K562 (cell line): ENCODE data around the gene C3orf70. TPM values are rescaled to one million over a fixed set of nuclear protein-coding genes. Genes with fewer than 3 reads are reported as not detected.

Source experiments
- ATAC-seq: fragments of 200-7000 bp; cut with Tn5 transposase; 3 replicates; pipeline ENCODE4 v1.9.1; 2020; ENCODE audit warnings: moderate library complexity
- BruUV-seq: library from RNA; stranded (reverse); fragments of 400-500 nt; replicated peaks from 2 replicates; lab custom pipeline; 2021; lab: Mats Ljungman, UMichigan
- CTCF ChIA-PET: fragments of 300-600 bp; formaldehyde crosslinking; extraction: SDS; loops from one replicate; lab custom pipeline; 2021; ENCODE audit warnings: low intra/inter-chr PET ratio; lab: Yijun Ruan, JAX
- POLR2A ChIA-PET: fragments of 300-600, 350-650 bp; sonication (Branson Sonifier 250); formaldehyde crosslinking; extraction: SDS; loops from one replicate; lab custom pipeline; 2021; ENCODE audit warnings: antibody characterized with exemption, inconsistent platforms; lab: Yijun Ruan, JAX
- DNase-seq, 4 experiments: peaks; one replicate each; pipeline versions ENCODE4 v3.0.0 to v3.0.0-alpha.2; 2011 to 2018; ENCODE audit warnings: low spot score in 3 of 4, mixed read lengths in 3 of 4; ENCODE audit errors: extremely low read depth in 1 of 4
- FAIRE-seq: peaks from 2 replicates; lab custom pipeline; 2011; peaks lifted over from hg19 to GRCh38; lab: Jason Lieb, UNC
- H2AFZ ChIP-seq: 2 replicates; pipeline ENCODE4 v1.6.0; 2011; ENCODE audit warnings: low read depth, low read length, control low read depth, inconsistent platforms
- H3K27ac ChIP-seq: fragments of 200-600 bp; 3 replicates; pipeline ENCODE4 v1.8.0; 2011; ENCODE audit warnings: low read depth, mild to moderate bottlenecking, control low read depth, inconsistent platforms, low read length, moderate library complexity, mixed read lengths; ENCODE audit errors: extremely low read depth
- H3K27me3 ChIP-seq, 2 experiments: fragments of 300-600 bp in 1 of 2; 2 replicates in 1 of 2; 3 replicates in 1 of 2; pipeline versions ENCODE4 v1.6.0 to v1.8.0; 2011; ENCODE audit warnings: inconsistent platforms in 2 of 2, low read length in 2 of 2, mild to moderate bottlenecking in 1 of 2, mixed read lengths in 1 of 2, moderate library complexity in 1 of 2; ENCODE audit not compliant: control insufficient read depth in 2 of 2, insufficient read depth in 2 of 2
- H3K36me3 ChIP-seq: fragments of 300-600 bp; 3 replicates; pipeline ENCODE4 v1.8.0; 2011; ENCODE audit warnings: mild to moderate bottlenecking, low read length, inconsistent platforms; ENCODE audit not compliant: control insufficient read depth, insufficient read depth
- H3K4me1 ChIP-seq, 2 experiments: fragments of 200-600 bp in 1 of 2; replicated peaks in 1 of 2; 2 replicates in 1 of 2; 3 replicates in 1 of 2; pipeline versions ENCODE4 v1.5.1 to v1.8.0; 2011; ENCODE audit warnings: inconsistent platforms in 2 of 2, low read length in 2 of 2, mild to moderate bottlenecking in 1 of 2, mixed read lengths in 1 of 2, moderate library complexity in 1 of 2; ENCODE audit not compliant: control insufficient read depth in 2 of 2, insufficient read depth in 2 of 2
- H3K4me2 ChIP-seq: 2 replicates; pipeline ENCODE4 v1.6.1; 2011; ENCODE audit warnings: low read length, control low read depth, inconsistent platforms, mixed read lengths; ENCODE audit not compliant: insufficient read depth
- H3K4me3 ChIP-seq: fragments of 200-600 bp; sonication (generic), shearing (Covaris generic); 2 replicates; pipeline ENCODE4 v1.5.1; 2016; ENCODE audit warnings: control low read depth, inconsistent platforms
- H3K79me2 ChIP-seq: fragments of 200-600 bp; 3 replicates; pipeline ENCODE4 v1.8.0; 2011; ENCODE audit warnings: low read length, inconsistent platforms; ENCODE audit not compliant: control insufficient read depth, insufficient read depth
- H3K9ac ChIP-seq, 2 experiments: 2 replicates each; pipeline versions ENCODE4 v1.6.0 to v1.6.1; 2011; ENCODE audit warnings: low read depth in 2 of 2, low read length in 2 of 2, control low read depth in 1 of 2, inconsistent platforms in 1 of 2, mild to moderate bottlenecking in 1 of 2, mixed read lengths in 1 of 2; ENCODE audit not compliant: insufficient read depth in 1 of 2
- H3K9me1 ChIP-seq: one replicate; pipeline ENCODE4 v1.6.0; 2011; ENCODE audit warnings: inconsistent platforms, mild to moderate bottlenecking, low read length, moderate library complexity; ENCODE audit not compliant: control insufficient read depth, insufficient read depth
- H3K9me3 ChIP-seq: replicated peaks from 2 replicates; pipeline ENCODE4 v1.5.1; 2011; ENCODE audit warnings: low read depth, low read length, inconsistent platforms; ENCODE audit not compliant: control insufficient read depth, insufficient read depth
- H4K20me1 ChIP-seq: replicated peaks from 2 replicates; pipeline ENCODE4 v1.6.1; 2011; ENCODE audit warnings: low read length, inconsistent platforms, mixed read lengths; ENCODE audit not compliant: control insufficient read depth, insufficient read depth
- BHLHE40 ChIP-seq: IDR thresholded peaks from 2 replicates; pipeline ENCODE4 v1.6.1; 2011; ENCODE audit warnings: low read length, improper control_type of control experiment
- HOXB6 ChIP-seq: fragments of 250-450 bp; sonication (Bioruptor Pico); IDR thresholded peaks from 2 replicates; pipeline ENCODE4 v1.5.1; 2022; ENCODE audit warnings: mild to moderate bottlenecking, borderline replicate concordance
- MCM2 ChIP-seq: fragments of 450-650 bp; IDR thresholded peaks from 2 replicates; pipeline ENCODE4 v1.6.1; 2017; ENCODE audit warnings: low read depth, mild to moderate bottlenecking
- NCOA6 ChIP-seq: fragments of 450-650 bp; IDR thresholded peaks from 2 replicates; pipeline ENCODE4 v1.6.1; 2017; ENCODE audit warnings: mild to moderate bottlenecking
- NCOR1 ChIP-seq: fragments of 450-650 bp; IDR thresholded peaks from 2 replicates; pipeline ENCODE4 v1.6.1; 2016; ENCODE audit warnings: mild to moderate bottlenecking, moderate library complexity
- RFX5 ChIP-seq: IDR thresholded peaks from 2 replicates; pipeline ENCODE4 v1.6.1; 2011; ENCODE audit warnings: low read depth, mild to moderate bottlenecking, improper control_type of control experiment, low read length
- SREBF1 ChIP-seq: fragments of 150-350 bp; IDR thresholded peaks from 2 replicates; pipeline ENCODE4 v1.6.1; 2014; ENCODE audit warnings: antibody characterized with exemption, low read depth, low read length, borderline replicate concordance
- TGIF2 ChIP-seq: sonication (generic); formaldehyde crosslinking; IDR thresholded peaks from 2 replicates; pipeline ENCODE4 v1.8.1; 2022; ENCODE audit warnings: mild to moderate bottlenecking, missing genetic modification reagents, moderate library complexity
- WGBS: fragments of 100-300 bp; shearing (Covaris generic); methylation state at CpG from one replicate; pipeline ENCODE4 v1.1.6; 2016; ENCODE audit warnings: low coverage, mixed read lengths; ENCODE audit not compliant: insufficient coverage; ENCODE audit errors: missing lambda C conversion rate; 5-methylcytosine and 5-hydroxymethylcytosine counted together
- in situ Hi-C: fragments of 300-500 bp; cut with MboI; formaldehyde crosslinking; loops from 4 replicates; pipeline ENCODE4 v1.15.0; 2018; ENCODE audit warnings: inconsistent platforms, mixed read lengths
- intact Hi-C: fragments of 100-400 bp; cut with micrococcal nuclease; formaldehyde crosslinking; loops from 2 replicates; pipeline ENCODE4 v1.14.2; 2022
- polyA plus RNA-seq, 8 experiments: library from polyadenylated mRNA; depleted of rRNA in 4 of 8; stranded (reverse) in 5 of 8; unstranded in 3 of 8; fragments of >200 nt; fragmentation: Nextera tagmentation in 2 of 8; fragmentation: Illumina TruSeq in 1 of 8; extraction: Ambion mirVana in 2 of 8; extraction: Trizol in 1 of 8; gene quantifications; 2 replicates each; pipeline versions ENCODE4 v1.2.1 to v1.2.3, GENCODE V29; 2011 to 2014; ENCODE audit warnings: inconsistent platforms in 1 of 8, missing spikeins in 1 of 8
- total RNA-seq, 7 experiments: library from RNA; depleted of rRNA in 6 of 7; stranded (reverse); fragments of >200 nt in 6 of 7; fragmentation: Illumina TruSeq in 2 of 7; extraction: Trizol in 2 of 7; gene quantifications; 2 replicates each; pipeline versions ENCODE4 v1.2.1 to v1.2.3, GENCODE V29; 2011 to 2021; ENCODE audit warnings: low replicate concordance in 1 of 7
- TF ChIP-seq, protein P1 (sequence below): sonication (generic); formaldehyde crosslinking; IDR thresholded peaks from 2 replicates; pipeline ENCODE4 v1.8.0; 2022; ENCODE audit warnings: missing genetic modification reagents, mild to moderate bottlenecking, borderline replicate concordance
- TF ChIP-seq, protein P2 (sequence below): fragments of 200-800 bp; sonication (Bioruptor generic); IDR thresholded peaks from 2 replicates; pipeline ENCODE4 v1.6.1; 2016; ENCODE audit warnings: missing genetic modification characterization, missing compliant biosample characterization

Gene C3orf70
- total and polyA plus RNA-seq, 9 of the 15 experiments (the other 6 are each of a cell fraction or from before 2014, with no cell fraction given), result 0.01 to 0.04 (median 0.03) TPM; not detected in 6

GRCh38 chr3:185145511-185145910, 7.3 kb downstream of the C3orf70 start:
- Histone ChIP-seq H3K36me3 (no peaks in the 10 kb centered on the region), H3K4me2 (no peak overlapping the region), H3K27me3 (peaks cover 0 to 10% of the 10 kb centered on the region in 2 experiments; a peak in 3 of 5 replicates), H3K4me3 (no peak overlapping the region), H3K9me3 (no peaks in the 10 kb centered on the region), H4K20me1 (no peaks in the 10 kb centered on the region), H3K27ac (no peak overlapping the region)
- POLR2A ChIA-PET, result interaction anchor here (0.6 kb wide), 2 partner anchors 14 to 23 kb away, joined by 3 read pairs; no protein-coding TSS in a partner anchor
- DNase-seq (no peak), FAIRE-seq (no peak), ATAC-seq (no peak)
- no TSS peak for BruUV-seq
- CTCF ChIA-PET, result no interaction called here
- WGBS, result 28% methylated on average over 6 of the region's 6 CpGs
- intact Hi-C loops, result no loop called here
- no peak for TF ChIP-seq TGIF2 (CRISPR knock-in tag)
- TF ChIP-seq NCOR1, result no peak
- TF ChIP-seq NCOA6, result no peak
- no peak for TF ChIP-seq HOXB6 (CRISPR knock-in tag)
- no peak for TF ChIP-seq BHLHE40
- TF ChIP-seq SREBF1, result no peak
- TF ChIP-seq RFX5, result no peak
- TF ChIP-seq, protein P1, sequence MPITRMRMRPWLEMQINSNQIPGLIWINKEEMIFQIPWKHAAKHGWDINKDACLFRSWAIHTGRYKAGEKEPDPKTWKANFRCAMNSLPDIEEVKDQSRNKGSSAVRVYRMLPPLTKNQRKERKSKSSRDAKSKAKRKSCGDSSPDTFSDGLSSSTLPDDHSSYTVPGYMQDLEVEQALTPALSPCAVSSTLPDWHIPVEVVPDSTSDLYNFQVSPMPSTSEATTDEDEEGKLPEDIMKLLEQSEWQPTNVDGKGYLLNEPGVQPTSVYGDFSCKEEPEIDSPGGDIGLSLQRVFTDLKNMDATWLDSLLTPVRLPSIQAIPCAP (CRISPR knock-in tag), result no peak
- TF ChIP-seq, protein P2, sequence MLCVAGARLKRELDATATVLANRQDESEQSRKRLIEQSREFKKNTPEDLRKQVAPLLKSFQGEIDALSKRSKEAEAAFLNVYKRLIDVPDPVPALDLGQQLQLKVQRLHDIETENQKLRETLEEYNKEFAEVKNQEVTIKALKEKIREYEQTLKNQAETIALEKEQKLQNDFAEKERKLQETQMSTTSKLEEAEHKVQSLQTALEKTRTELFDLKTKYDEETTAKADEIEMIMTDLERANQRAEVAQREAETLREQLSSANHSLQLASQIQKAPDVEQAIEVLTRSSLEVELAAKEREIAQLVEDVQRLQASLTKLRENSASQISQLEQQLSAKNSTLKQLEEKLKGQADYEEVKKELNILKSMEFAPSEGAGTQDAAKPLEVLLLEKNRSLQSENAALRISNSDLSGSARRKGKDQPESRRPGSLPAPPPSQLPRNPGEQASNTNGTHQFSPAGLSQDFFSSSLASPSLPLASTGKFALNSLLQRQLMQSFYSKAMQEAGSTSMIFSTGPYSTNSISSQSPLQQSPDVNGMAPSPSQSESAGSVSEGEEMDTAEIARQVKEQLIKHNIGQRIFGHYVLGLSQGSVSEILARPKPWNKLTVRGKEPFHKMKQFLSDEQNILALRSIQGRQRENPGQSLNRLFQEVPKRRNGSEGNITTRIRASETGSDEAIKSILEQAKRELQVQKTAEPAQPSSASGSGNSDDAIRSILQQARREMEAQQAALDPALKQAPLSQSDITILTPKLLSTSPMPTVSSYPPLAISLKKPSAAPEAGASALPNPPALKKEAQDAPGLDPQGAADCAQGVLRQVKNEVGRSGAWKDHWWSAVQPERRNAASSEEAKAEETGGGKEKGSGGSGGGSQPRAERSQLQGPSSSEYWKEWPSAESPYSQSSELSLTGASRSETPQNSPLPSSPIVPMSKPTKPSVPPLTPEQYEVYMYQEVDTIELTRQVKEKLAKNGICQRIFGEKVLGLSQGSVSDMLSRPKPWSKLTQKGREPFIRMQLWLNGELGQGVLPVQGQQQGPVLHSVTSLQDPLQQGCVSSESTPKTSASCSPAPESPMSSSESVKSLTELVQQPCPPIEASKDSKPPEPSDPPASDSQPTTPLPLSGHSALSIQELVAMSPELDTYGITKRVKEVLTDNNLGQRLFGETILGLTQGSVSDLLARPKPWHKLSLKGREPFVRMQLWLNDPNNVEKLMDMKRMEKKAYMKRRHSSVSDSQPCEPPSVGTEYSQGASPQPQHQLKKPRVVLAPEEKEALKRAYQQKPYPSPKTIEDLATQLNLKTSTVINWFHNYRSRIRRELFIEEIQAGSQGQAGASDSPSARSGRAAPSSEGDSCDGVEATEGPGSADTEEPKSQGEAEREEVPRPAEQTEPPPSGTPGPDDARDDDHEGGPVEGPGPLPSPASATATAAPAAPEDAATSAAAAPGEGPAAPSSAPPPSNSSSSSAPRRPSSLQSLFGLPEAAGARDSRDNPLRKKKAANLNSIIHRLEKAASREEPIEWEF, result no peak
- no peak for TF ChIP-seq MCM2
- TF ChIP-seq, all 486 proteins: peak for 0
- Histone ChIP-seq H2AFZ (no peak overlapping the region), H3K9me1 (no peaks in the 10 kb centered on the region), H3K79me2 (no peaks in the 10 kb centered on the region), H3K4me1 (no peaks in the 10 kb centered on the region), H3K9ac (no peak overlapping the region)
- in situ Hi-C loops, result no loop called here
